ENCODE data around the gene FKRP. TPM values are rescaled to one million over a fixed set of nuclear protein-coding genes. Genes with fewer than 3 reads are reported as not detected.
A peak's percentile ranks its signal among the peaks of the same experiment; 100 is the strongest.

FKRP gene
- total and polyA plus RNA-seq, 2 of the 13 experiments (the other 11 are each of a cell fraction or from before 2014, with no cell fraction given) = 7.3 to 9.8 TPM

DNA sequence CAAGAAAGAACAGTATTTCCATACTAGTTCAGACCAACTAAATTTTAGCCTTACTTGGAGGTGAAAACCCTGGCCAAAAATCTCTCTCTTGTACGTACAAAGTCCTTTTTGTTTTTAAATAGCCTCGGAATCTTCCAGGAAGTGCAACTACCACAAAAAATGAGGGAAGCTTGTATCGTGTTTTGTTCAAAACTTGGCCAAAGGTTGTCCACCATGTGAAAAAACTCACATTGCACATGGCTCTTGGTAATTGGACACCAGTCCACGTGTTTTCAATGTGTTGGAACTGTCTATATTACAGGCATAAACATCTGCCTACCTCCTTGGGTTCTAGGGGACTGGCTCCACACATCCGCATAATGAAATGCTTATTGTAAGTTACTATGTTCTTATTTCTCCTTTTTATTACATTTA lies 15.6 kb downstream of the FKRP start (continued):
- peak; percentile 73; the same call in 1 of the 2 replicates for TF ChIP-seq TFDP2 (CRISPR knock-in tag; IDR thresholded peaks at IDR 0.05)
- TF ChIP-seq, protein P1, sequence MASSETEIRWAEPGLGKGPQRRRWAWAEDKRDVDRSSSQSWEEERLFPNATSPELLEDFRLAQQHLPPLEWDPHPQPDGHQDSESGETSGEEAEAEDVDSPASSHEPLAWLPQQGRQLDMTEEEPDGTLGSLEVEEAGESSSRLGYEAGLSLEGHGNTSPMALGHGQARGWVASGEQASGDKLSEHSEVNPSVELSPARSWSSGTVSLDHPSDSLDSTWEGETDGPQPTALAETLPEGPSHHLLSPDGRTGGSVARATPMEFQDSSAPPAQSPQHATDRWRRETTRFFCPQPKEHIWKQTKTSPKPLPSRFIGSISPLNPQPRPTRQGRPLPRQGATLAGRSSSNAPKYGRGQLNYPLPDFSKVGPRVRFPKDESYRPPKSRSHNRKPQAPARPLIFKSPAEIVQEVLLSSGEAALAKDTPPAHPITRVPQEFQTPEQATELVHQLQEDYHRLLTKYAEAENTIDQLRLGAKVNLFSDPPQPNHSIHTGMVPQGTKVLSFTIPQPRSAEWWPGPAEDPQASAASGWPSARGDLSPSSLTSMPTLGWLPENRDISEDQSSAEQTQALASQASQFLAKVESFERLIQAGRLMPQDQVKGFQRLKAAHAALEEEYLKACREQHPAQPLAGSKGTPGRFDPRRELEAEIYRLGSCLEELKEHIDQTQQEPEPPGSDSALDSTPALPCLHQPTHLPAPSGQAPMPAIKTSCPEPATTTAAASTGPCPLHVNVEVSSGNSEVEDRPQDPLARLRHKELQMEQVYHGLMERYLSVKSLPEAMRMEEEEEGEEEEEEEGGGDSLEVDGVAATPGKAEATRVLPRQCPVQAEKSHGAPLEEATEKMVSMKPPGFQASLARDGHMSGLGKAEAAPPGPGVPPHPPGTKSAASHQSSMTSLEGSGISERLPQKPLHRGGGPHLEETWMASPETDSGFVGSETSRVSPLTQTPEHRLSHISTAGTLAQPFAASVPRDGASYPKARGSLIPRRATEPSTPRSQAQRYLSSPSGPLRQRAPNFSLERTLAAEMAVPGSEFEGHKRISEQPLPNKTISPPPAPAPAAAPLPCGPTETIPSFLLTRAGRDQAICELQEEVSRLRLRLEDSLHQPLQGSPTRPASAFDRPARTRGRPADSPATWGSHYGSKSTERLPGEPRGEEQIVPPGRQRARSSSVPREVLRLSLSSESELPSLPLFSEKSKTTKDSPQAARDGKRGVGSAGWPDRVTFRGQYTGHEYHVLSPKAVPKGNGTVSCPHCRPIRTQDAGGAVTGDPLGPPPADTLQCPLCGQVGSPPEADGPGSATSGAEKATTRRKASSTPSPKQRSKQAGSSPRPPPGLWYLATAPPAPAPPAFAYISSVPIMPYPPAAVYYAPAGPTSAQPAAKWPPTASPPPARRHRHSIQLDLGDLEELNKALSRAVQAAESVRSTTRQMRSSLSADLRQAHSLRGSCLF (CRISPR knock-in tag; IDR thresholded peaks at IDR 0.05; ENCODE audit: borderline replicate concordance) = peak; percentile 69; the same call in 1 of the 2 replicates
- no peak for TF ChIP-seq ZNF678 (CRISPR knock-in tag; IDR thresholded peaks at IDR 0.05)
- no peak for TF ChIP-seq POGZ (CRISPR knock-in tag; IDR thresholded peaks at IDR 0.05)
- TF ChIP-seq, protein P2, sequence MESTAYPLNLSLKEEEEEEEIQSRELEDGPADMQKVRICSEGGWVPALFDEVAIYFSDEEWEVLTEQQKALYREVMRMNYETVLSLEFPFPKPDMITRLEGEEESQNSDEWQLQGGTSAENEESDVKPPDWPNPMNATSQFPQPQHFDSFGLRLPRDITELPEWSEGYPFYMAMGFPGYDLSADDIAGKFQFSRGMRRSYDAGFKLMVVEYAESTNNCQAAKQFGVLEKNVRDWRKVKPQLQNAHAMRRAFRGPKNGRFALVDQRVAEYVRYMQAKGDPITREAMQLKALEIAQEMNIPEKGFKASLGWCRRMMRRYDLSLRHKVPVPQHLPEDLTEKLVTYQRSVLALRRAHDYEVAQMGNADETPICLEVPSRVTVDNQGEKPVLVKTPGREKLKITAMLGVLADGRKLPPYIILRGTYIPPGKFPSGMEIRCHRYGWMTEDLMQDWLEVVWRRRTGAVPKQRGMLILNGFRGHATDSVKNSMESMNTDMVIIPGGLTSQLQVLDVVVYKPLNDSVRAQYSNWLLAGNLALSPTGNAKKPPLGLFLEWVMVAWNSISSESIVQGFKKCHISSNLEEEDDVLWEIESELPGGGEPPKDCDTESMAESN (CRISPR knock-in tag; conservative IDR thresholded peaks at IDR 0.05) = no peak
- TF ChIP-seq TMF1 (CRISPR knock-in tag; IDR thresholded peaks at IDR 0.05; ENCODE audit: low read depth) = no peak; the same call in 1 of the 2 replicates
- TF ChIP-seq, protein P3, sequence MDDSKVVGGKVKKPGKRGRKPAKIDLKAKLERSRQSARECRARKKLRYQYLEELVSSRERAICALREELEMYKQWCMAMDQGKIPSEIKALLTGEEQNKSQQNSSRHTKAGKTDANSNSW (CRISPR knock-in tag; IDR thresholded peaks at IDR 0.05; ENCODE audit: borderline replicate concordance) = no peak
- no peak for TF ChIP-seq REPIN1 (CRISPR knock-in tag; IDR thresholded peaks at IDR 0.05; ENCODE audit: borderline replicate concordance, low read depth)
- no peak for TF ChIP-seq PHB2 (IDR thresholded peaks at IDR 0.05; ENCODE audit: partially characterized antibody)
- 0 out of 2 replicates have a peak, but pooled peaks have one; percentile 37 for TF ChIP-seq ZNF772 (CRISPR knock-in tag; IDR thresholded peaks at IDR 0.05)
- no peak for TF ChIP-seq ZFX (CRISPR knock-in tag; IDR thresholded peaks at IDR 0.05; ENCODE audit: low read depth)
- TF ChIP-seq HMG20A (CRISPR knock-in tag; IDR thresholded peaks at IDR 0.05; ENCODE audit: borderline replicate concordance) = no peak
- TF ChIP-seq ATF7-NPFF (CRISPR knock-in tag; IDR thresholded peaks at IDR 0.05; ENCODE audit: low read depth) = no peak
- TF ChIP-seq PHF8 (CRISPR knock-in tag; IDR thresholded peaks at IDR 0.05) = no peak
- TF ChIP-seq ZBTB43 (CRISPR knock-in tag; conservative IDR thresholded peaks at IDR 0.05) = peak; percentile 91
- TF ChIP-seq FOXA3 (CRISPR knock-in tag; IDR thresholded peaks at IDR 0.05) = no peak; the same call in 1 of the 2 replicates
- TF ChIP-seq ZMYM4 (CRISPR knock-in tag; IDR thresholded peaks at IDR 0.05) = no peak
- TF ChIP-seq KDM4B (CRISPR knock-in tag; IDR thresholded peaks at IDR 0.05) = no peak
- TF ChIP-seq ZNF572 (CRISPR knock-in tag; IDR thresholded peaks at IDR 0.05) = no peak
- no peak for TF ChIP-seq ZNF460 (CRISPR knock-in tag; IDR thresholded peaks at IDR 0.05; ENCODE audit: borderline replicate concordance)
- no peak for TF ChIP-seq SKI (IDR thresholded peaks at IDR 0.05; ENCODE audit: partially characterized antibody)
- TF ChIP-seq ZNF615 (CRISPR knock-in tag; IDR thresholded peaks at IDR 0.05; ENCODE audit: borderline replicate concordance) = no peak
- TF ChIP-seq MIER3 (CRISPR knock-in tag; IDR thresholded peaks at IDR 0.05; ENCODE audit: borderline replicate concordance) = no peak
